ENCODE data around the gene TAOK1.
"Not testable (repeated sequence)": the region's sequence is repeated elsewhere in the genome, so short reads cannot be mapped to it uniquely, and the experiment has no call there.

Gene TAOK1

GRCh38 chr17:29449865-29450671, 59.9 kb downstream of the TAOK1 start:
- no peak for DNase-seq

- DNase-seq: no peak
Measured at GRCh38 chr17:29451121-29451742, 61.1 kb downstream of the TAOK1 start.

- DNase-seq: no peak
Measured at GRCh38 chr17:29458066-29458465, 67.9 kb downstream of the TAOK1 start.

GRCh38 chr17:29461483-29462206, 71.5 kb downstream of the TAOK1 start:
- DNase-seq: no peak

- DNase-seq: no peak
Measured at GRCh38 chr17:29469276-29469675, 79.1 kb downstream of the TAOK1 start.

GRCh38 chr17:29473437-29473836, 83.3 kb downstream of the TAOK1 start:
- DNase-seq: not testable (repeated sequence)

GRCh38 chr17:29474297-29474696, 84.1 kb downstream of the TAOK1 start:
- no peak for DNase-seq

- DNase-seq: no peak
Measured at GRCh38 chr17:29475891-29476290, 85.7 kb downstream of the TAOK1 start.

GRCh38 chr17:29480249-29480928, 90.2 kb downstream of the TAOK1 start:
- not testable (repeated sequence) for DNase-seq

- no peak for DNase-seq
Measured at GRCh38 chr17:29483503-29483902, 93.3 kb downstream of the TAOK1 start.

GRCh38 chr17:29495011-29495410, 104.8 kb downstream of the TAOK1 start:
- DNase-seq: no peak

GRCh38 chr17:29504711-29505110, 114.5 kb downstream of the TAOK1 start:
- no peak for DNase-seq

GRCh38 chr17:29505836-29506235, 115.7 kb downstream of the TAOK1 start:
- DNase-seq: no peak

- no peak for DNase-seq
Measured at GRCh38 chr17:29510953-29511352, 120.8 kb downstream of the TAOK1 start.

GRCh38 chr17:29514792-29515191, 124.6 kb downstream of the TAOK1 start:
- DNase-seq: no peak

- no peak for DNase-seq
Measured at GRCh38 chr17:29518359-29518758, 128.2 kb downstream of the TAOK1 start.

- DNase-seq: no peak
Measured at GRCh38 chr17:29524692-29525091, 134.5 kb downstream of the TAOK1 start.

- no peak for DNase-seq
Measured at GRCh38 chr17:29526322-29526721, 136.2 kb downstream of the TAOK1 start.

- no peak for DNase-seq
Measured at GRCh38 chr17:29533976-29534375, 143.8 kb downstream of the TAOK1 start.

GRCh38 chr17:29544066-29544465, 153.9 kb downstream of the TAOK1 start:
- no peak for DNase-seq

GRCh38 chr17:29546085-29546484, 155.9 kb downstream of the TAOK1 start:
- no peak for DNase-seq

GRCh38 chr17:29546830-29547229, 156.7 kb downstream of the TAOK1 start:
- DNase-seq: no peak
